Fibroblast of mammary gland (primary cell): ENCODE measurements around the gene HNMT.
"Not testable (repeated sequence)": the region's sequence is repeated elsewhere in the genome, so short reads cannot be mapped to it uniquely, and the experiment has no call there.

ENCODE experiments used
- DNase-seq: peaks from one replicate; pipeline ENCODE4 v3.0.0-alpha.2; 2010; ENCODE audit warnings: low read depth
- H3K4me3 ChIP-seq: 2 replicates; pipeline ENCODE4 v1.5.1; 2011; ENCODE audit warnings: low read depth, mild to moderate bottlenecking, low read length, moderate library complexity; ENCODE audit not compliant: control insufficient read depth
- CTCF ChIP-seq: conservative IDR thresholded peaks from 2 replicates; pipeline ENCODE4 v1.5.1; 2011; ENCODE audit warnings: low read depth, low read length, inconsistent platforms; ENCODE audit not compliant: control insufficient read depth, insufficient read depth

The HNMT gene

GRCh38 chr2:137983581-137983980 lies 19.3 kb downstream of the HNMT start:
- DNase-seq: no peak
- no peak overlapping the region for H3K4me3 ChIP-seq
- no peak for TF ChIP-seq CTCF

- no peak for DNase-seq
- no peak overlapping the region for H3K4me3 ChIP-seq
- no peak for TF ChIP-seq CTCF
Observed at GRCh38 chr2:137986268-137986667, 22.0 kb downstream of the HNMT start.

- DNase-seq: no peak
- TF ChIP-seq CTCF: no peak
- no peak overlapping the region for H3K4me3 ChIP-seq
Observed at GRCh38 chr2:137987011-137987410, 22.7 kb downstream of the HNMT start.

- no peak overlapping the region for H3K4me3 ChIP-seq
- DNase-seq: no peak
- TF ChIP-seq CTCF: no peak
Observed at GRCh38 chr2:137991078-137991477, 26.8 kb downstream of the HNMT start.

- DNase-seq: no peak
- H3K4me3 ChIP-seq: no peak overlapping the region
- TF ChIP-seq CTCF: no peak
Observed at GRCh38 chr2:137992039-137992646, 27.9 kb downstream of the HNMT start.

- not testable (repeated sequence) for DNase-seq, H3K4me3 ChIP-seq
Observed at GRCh38 chr2:137993715-137994476, 29.6 kb downstream of the HNMT start.

GRCh38 chr2:137995368-137995767 lies 31.1 kb downstream of the HNMT start:
- H3K4me3 ChIP-seq, DNase-seq: not testable (repeated sequence)

- not testable (repeated sequence) for H3K4me3 ChIP-seq, DNase-seq
Observed at GRCh38 chr2:137996158-137996557, 31.9 kb downstream of the HNMT start.
